Measurements from ENCODE around the gene ARHGAP6. TPM values are rescaled to one million over a fixed set of nuclear protein-coding genes. Genes with fewer than 3 reads are reported as not detected.

ARHGAP6 gene
- total and polyA plus RNA-seq, 9 of the 15 experiments (the other 6 are each of a cell fraction or from before 2014, with no cell fraction given): 12.5 to 63.6 (median 41.8) TPM

DNA sequence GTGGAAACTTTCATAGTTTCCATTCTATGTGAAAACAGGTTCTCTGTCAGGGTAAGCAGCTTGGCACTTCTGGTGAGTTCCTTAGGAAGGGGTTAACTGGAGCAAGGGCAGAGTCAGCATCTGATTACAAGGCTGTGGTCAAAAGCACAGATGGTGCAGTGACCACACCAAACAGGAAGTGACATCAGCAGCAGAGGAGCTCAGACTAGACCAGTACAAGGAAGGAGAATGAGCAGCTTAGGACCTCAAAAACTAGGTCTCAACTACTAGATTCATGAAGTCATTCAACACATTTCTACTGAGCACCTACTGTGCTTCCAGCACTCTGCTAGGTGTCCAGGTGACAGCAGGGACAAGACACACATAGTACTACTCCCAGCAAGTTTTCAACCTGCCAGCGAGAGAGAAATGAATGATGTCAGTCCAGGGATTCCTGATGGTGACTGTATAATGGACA lies 242.3 kb downstream of the ARHGAP6 start (continued):
- TF ChIP-seq, protein P1, sequence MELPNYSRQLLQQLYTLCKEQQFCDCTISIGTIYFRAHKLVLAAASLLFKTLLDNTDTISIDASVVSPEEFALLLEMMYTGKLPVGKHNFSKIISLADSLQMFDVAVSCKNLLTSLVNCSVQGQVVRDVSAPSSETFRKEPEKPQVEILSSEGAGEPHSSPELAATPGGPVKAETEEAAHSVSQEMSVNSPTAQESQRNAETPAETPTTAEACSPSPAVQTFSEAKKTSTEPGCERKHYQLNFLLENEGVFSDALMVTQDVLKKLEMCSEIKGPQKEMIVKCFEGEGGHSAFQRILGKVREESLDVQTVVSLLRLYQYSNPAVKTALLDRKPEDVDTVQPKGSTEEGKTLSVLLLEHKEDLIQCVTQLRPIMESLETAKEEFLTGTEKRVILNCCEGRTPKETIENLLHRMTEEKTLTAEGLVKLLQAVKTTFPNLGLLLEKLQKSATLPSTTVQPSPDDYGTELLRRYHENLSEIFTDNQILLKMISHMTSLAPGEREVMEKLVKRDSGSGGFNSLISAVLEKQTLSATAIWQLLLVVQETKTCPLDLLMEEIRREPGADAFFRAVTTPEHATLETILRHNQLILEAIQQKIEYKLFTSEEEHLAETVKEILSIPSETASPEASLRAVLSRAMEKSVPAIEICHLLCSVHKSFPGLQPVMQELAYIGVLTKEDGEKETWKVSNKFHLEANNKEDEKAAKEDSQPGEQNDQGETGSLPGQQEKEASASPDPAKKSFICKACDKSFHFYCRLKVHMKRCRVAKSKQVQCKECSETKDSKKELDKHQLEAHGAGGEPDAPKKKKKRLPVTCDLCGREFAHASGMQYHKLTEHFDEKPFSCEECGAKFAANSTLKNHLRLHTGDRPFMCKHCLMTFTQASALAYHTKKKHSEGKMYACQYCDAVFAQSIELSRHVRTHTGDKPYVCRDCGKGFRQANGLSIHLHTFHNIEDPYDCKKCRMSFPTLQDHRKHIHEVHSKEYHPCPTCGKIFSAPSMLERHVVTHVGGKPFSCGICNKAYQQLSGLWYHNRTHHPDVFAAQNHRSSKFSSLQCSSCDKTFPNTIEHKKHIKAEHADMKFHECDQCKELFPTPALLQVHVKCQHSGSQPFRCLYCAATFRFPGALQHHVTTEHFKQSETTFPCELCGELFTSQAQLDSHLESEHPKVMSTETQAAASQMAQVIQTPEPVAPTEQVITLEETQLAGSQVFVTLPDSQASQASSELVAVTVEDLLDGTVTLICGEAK (IDR thresholded peaks at IDR 0.05): peak; percentile 73
- TF ChIP-seq, protein P1 (CRISPR knock-in tag; IDR thresholded peaks at IDR 0.05): no peak
- TF ChIP-seq SNIP1 (IDR thresholded peaks at IDR 0.05; ENCODE audit: low read depth) (no peak), ZNF253 (CRISPR knock-in tag; conservative IDR thresholded peaks at IDR 0.05) (no peak), SIN3A (IDR thresholded peaks at IDR 0.05; ENCODE audit: borderline replicate concordance in 2 of 2, control insufficient read depth in 1 of 2, low read depth in 2 of 2, low read length in 2 of 2) (no peak), ZNF121 (CRISPR knock-in tag; conservative IDR thresholded peaks at IDR 0.05) (no peak)
